ENCODE measurements around the gene LAMB4. TPM values are rescaled to one million over a fixed set of nuclear protein-coding genes. Genes with fewer than 3 reads are reported as not detected.

Gene LAMB4
- total and polyA plus RNA-seq, 2 experiments from 2014 or later, result not detected

DNA sequence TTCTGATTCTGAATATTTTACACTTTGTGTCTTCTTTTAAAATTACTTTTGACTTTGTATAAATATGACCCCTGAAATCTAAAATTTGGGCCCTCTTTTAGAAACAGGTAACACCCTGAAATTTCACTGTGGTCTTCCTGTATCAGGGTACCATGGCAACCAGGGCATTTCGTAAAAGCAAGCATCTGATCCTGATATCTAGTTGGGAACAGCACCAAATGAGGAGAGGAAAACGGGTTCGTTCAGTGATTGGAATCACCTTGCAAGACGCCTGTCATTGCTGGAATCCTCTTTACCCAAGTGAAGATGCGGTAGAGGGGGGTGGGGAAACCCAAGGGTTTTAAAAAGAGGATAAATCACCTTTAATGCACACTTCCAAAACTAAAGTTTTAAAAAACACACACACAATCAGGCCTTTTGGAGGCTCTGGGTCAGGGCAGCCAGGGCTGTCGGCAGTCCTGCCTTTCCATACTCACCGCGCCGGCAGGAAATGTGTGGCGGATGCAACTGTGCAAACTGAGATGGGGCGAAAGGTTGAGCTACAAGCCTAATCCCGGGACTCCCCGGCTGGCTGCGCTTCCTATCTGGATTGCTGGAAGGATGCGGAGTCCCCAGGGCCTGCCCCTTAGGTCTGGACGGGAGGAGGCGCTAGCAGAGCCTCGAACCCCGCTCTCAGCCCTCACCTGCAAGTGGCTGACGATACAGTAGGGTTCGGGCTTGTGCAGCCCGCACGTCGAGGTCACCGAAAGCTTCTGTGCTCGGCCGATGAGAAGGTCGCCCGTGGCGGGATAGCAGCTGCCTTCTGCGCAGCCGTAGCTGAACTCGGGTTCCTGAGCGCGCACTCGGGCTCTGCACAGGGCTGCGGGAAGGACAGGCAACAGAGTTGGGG is 129.0 kb downstream of the LAMB4 start (continued):
- TF ChIP-seq, protein P1, sequence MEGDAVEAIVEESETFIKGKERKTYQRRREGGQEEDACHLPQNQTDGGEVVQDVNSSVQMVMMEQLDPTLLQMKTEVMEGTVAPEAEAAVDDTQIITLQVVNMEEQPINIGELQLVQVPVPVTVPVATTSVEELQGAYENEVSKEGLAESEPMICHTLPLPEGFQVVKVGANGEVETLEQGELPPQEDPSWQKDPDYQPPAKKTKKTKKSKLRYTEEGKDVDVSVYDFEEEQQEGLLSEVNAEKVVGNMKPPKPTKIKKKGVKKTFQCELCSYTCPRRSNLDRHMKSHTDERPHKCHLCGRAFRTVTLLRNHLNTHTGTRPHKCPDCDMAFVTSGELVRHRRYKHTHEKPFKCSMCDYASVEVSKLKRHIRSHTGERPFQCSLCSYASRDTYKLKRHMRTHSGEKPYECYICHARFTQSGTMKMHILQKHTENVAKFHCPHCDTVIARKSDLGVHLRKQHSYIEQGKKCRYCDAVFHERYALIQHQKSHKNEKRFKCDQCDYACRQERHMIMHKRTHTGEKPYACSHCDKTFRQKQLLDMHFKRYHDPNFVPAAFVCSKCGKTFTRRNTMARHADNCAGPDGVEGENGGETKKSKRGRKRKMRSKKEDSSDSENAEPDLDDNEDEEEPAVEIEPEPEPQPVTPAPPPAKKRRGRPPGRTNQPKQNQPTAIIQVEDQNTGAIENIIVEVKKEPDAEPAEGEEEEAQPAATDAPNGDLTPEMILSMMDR (conservative IDR thresholded peaks at IDR 0.05; ENCODE audit: low read depth in 2 of 2), result peak; percentile 32 to 67

DNA sequence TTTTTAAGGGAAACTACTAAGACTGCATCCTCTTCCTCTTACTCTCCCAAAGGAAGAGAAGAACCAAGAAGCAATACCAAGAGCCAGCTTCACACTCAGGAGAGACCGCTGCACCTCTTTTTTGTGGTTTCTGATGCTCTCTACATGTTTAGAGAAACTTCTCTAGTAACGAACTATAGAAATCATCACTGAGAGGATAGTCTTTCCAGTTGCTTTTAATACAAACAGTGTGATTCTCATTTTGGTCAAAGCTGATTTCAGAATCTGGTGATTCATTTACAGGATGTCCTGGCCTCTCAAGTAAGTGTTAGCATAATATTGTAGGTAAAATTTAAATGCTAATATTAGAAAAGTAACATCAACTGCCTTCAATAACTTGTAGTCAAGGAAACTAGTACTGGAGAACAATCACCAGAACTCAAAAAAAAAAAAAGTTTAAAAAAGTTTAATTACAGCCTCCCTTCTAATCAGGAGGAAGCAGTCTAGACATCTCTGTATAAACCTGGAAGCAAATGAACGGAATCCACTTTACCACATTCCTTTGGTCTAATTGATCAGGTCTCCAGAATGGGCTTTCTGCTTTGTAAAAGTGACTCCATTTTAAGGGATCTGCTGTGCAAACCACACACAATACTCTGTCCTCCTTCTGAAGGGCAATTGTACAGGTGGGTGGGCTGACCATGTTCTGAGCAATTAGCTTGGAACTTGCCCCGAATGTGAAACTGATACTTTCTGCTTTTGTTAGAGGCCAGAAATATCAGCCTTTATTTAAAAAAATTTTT is 130.2 kb downstream of the LAMB4 start:
- peak; percentile 59 for DNase-seq (ENCODE audit: low spot score)
- Histone ChIP-seq H3K4me2 (peak overlapping the region; percentile 98; the same call in 1 of the 2 replicates), H4K20me1 (replicated peaks; ENCODE audit: insufficient read depth) (no peaks in the 10 kb centered on the region; the same call in 1 of the 2 replicates), H3K27ac (ENCODE audit: low read depth) (no peak overlapping the region), H3K79me2 (replicated peaks; ENCODE audit: insufficient read depth) (no peaks in the 10 kb centered on the region), H3K4me1 (ENCODE audit: insufficient read depth) (peaks cover 32% of the 10 kb centered on the region), H3K9me2 (ENCODE audit: insufficient read depth) (no peaks in the 10 kb centered on the region), H3F3A (replicated peaks; ENCODE audit: low read depth) (peaks cover 6% of the 10 kb centered on the region; the same call in 1 of the 2 replicates), H3K36me3 (ENCODE audit: insufficient read depth) (peaks cover 4% of the 10 kb centered on the region; the same call in 1 of the 2 replicates), H2AFZ (no peak overlapping the region), H3K27me3 (ENCODE audit: insufficient read depth) (peaks cover 46% of the 10 kb centered on the region), H3K4me3 (no peak overlapping the region)
- Mint-ChIP-seq H3K36me3 (ENCODE audit: low read depth) (peaks cover 3% of the 10 kb centered on the region; the same call in 2 of the 3 replicates), H3K4me3 (no peak overlapping the region), H3K9me3 (peaks cover 4% of the 10 kb centered on the region; the same call in 2 of the 3 replicates), H3K27me3 (ENCODE audit: insufficient read depth, low read depth, poor library complexity) (peaks cover 44% of the 10 kb centered on the region), H3K27ac (no peak overlapping the region), H3K4me1 (peaks cover 32% of the 10 kb centered on the region)
- TF ChIP-seq, protein P2, sequence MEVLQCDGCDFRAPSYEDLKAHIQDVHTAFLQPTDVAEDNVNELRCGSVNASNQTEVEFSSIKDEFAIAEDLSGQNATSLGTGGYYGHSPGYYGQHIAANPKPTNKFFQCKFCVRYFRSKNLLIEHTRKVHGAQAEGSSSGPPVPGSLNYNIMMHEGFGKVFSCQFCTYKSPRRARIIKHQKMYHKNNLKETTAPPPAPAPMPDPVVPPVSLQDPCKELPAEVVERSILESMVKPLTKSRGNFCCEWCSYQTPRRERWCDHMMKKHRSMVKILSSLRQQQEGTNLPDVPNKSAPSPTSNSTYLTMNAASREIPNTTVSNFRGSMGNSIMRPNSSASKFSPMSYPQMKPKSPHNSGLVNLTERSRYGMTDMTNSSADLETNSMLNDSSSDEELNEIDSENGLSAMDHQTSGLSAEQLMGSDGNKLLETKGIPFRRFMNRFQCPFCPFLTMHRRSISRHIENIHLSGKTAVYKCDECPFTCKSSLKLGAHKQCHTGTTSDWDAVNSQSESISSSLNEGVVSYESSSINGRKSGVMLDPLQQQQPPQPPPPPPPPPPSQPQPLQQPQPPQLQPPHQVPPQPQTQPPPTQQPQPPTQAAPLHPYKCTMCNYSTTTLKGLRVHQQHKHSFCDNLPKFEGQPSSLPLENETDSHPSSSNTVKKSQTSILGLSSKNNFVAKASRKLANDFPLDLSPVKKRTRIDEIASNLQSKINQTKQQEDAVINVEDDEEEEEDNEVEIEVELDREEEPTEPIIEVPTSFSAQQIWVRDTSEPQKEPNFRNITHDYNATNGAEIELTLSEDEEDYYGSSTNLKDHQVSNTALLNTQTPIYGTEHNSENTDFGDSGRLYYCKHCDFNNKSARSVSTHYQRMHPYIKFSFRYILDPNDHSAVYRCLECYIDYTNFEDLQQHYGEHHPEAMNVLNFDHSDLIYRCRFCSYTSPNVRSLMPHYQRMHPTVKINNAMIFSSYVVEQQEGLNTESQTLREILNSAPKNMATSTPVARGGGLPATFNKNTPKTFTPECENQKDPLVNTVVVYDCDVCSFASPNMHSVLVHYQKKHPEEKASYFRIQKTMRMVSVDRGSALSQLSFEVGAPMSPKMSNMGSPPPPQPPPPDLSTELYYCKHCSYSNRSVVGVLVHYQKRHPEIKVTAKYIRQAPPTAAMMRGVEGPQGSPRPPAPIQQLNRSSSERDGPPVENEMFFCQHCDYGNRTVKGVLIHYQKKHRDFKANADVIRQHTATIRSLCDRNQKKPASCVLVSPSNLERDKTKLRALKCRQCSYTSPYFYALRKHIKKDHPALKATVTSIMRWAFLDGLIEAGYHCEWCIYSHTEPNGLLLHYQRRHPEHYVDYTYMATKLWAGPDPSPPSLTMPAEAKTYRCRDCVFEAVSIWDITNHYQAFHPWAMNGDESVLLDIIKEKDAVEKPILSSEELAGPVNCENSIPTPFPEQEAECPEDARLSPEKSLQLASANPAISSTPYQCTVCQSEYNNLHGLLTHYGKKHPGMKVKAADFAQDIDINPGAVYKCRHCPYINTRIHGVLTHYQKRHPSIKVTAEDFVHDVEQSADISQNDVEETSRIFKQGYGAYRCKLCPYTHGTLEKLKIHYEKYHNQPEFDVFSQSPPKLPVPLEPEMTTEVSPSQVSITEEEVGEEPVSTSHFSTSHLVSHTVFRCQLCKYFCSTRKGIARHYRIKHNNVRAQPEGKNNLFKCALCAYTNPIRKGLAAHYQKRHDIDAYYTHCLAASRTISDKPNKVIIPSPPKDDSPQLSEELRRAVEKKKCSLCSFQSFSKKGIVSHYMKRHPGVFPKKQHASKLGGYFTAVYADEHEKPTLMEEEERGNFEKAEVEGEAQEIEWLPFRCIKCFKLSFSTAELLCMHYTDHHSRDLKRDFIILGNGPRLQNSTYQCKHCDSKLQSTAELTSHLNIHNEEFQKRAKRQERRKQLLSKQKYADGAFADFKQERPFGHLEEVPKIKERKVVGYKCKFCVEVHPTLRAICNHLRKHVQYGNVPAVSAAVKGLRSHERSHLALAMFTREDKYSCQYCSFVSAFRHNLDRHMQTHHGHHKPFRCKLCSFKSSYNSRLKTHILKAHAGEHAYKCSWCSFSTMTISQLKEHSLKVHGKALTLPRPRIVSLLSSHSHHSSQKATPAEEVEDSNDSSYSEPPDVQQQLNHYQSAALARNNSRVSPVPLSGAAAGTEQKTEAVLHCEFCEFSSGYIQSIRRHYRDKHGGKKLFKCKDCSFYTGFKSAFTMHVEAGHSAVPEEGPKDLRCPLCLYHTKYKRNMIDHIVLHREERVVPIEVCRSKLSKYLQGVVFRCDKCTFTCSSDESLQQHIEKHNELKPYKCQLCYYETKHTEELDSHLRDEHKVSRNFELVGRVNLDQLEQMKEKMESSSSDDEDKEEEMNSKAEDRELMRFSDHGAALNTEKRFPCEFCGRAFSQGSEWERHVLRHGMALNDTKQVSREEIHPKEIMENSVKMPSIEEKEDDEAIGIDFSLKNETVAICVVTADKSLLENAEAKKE (CRISPR knock-in tag; IDR thresholded peaks at IDR 0.05), result no peak
- no peak for ATAC-seq

All from GM23338 (cell line).